ENCODE results near the gene LTBP1. TPM values are rescaled to one million over a fixed set of nuclear protein-coding genes. Genes with fewer than 3 reads are reported as not detected.

LTBP1 gene
- total RNA-seq, 1 experiment from 2014 or later, result 10.3 TPM

DNA sequence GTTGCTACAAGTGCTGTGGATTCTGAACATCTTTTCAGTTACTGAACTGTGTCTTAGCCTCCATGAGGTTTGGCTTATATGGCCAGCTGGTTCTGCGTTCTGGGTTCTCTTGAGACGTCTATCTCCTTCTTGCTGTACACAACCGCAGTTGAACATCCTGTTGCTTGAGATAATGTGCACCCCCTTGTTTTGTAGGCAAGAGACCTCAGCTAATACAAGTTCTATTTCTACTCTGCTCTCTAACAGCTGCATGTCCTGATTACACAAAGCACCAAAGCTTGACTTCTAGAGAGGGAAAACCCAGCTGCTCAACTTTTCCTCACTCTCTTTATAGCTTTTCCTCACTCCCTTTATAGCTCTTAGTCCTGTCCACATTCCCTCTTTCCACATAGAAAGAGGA, 176.0 kb downstream of the LTBP1 start:
- H3F3A ChIP-seq (ENCODE audit: insufficient read depth, low read depth), result no peaks in the 10 kb centered on the region
- intact Hi-C loops (cut with micrococcal nuclease; ENCODE audit: unreplicated experiment), result no loop called here
- H3K27ac ChIP-seq, result no peak overlapping the region
- no peaks in the 10 kb centered on the region for H3K79me2 ChIP-seq (ENCODE audit: low read depth)
- 0 out of 2 replicates have a peak, but pooled peaks cover 9% of the 10 kb centered on the region for H3K9me2 ChIP-seq (ENCODE audit: insufficient read depth)
- no peak overlapping the region for H2AFZ ChIP-seq
- no peak overlapping the region for H3K4me2 ChIP-seq
- H3K4me1 ChIP-seq (replicated peaks; ENCODE audit: insufficient read depth), result no peaks in the 10 kb centered on the region
- H3K27me3 ChIP-seq (ENCODE audit: insufficient read depth, low read depth), result no peaks in the 10 kb centered on the region
- H3K9me3 ChIP-seq (ENCODE audit: insufficient read depth, low read depth), result no peaks in the 10 kb centered on the region
- no TSS peak for BruUV-seq (replicated peaks)
- no peak for TF ChIP-seq CTCF (conservative IDR thresholded peaks at IDR 0.05)
- TF ChIP-seq EZH2 (IDR thresholded peaks at IDR 0.05; ENCODE audit: low read depth), result no peak
- H4K20me1 ChIP-seq (ENCODE audit: insufficient read depth), result no peaks in the 10 kb centered on the region
- no peak overlapping the region for H3K4me3 ChIP-seq
- ChIA-PET CTCF (no interaction called here), POLR2A (ENCODE audit: unreplicated experiment) (no interaction called here)
- no peaks in the 10 kb centered on the region for H3K36me3 ChIP-seq (ENCODE audit: low read depth)
- DNase-seq, result no peak

DNA sequence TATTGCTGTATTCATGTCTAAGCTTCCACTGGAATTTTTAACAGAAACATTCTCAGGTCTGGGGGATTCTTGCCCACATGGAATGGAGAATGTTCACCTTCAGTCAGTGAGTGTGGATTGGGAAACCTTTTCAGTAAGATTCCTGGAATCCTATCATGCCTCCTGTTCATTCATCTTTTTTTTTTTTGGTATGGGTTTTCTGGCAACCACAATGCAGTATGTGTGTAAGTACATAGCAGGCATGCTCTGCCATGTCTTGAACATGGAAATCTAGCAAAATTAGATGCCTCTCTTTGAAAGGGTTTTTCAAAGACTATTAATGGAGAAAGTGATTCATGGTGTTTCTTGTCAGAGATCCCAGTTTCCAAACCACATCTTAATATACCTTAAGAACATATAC, 176.5 kb downstream of the LTBP1 start:
- Histone ChIP-seq H3K27me3 (ENCODE audit: insufficient read depth, low read depth) (no peaks in the 10 kb centered on the region), H3K79me2 (ENCODE audit: low read depth) (no peaks in the 10 kb centered on the region), H4K20me1 (ENCODE audit: insufficient read depth) (no peaks in the 10 kb centered on the region), H3F3A (ENCODE audit: insufficient read depth, low read depth) (no peaks in the 10 kb centered on the region), H3K9me3 (ENCODE audit: insufficient read depth, low read depth) (no peaks in the 10 kb centered on the region), H3K4me3 (no peak overlapping the region), H2AFZ (no peak overlapping the region), H3K9me2 (ENCODE audit: insufficient read depth) (0 out of 2 replicates have a peak, but pooled peaks cover 9% of the 10 kb centered on the region), H3K27ac (no peak overlapping the region), H3K4me2 (no peak overlapping the region), H3K36me3 (ENCODE audit: low read depth) (no peaks in the 10 kb centered on the region), H3K4me1 (replicated peaks; ENCODE audit: insufficient read depth) (no peaks in the 10 kb centered on the region)
- intact Hi-C loops (cut with micrococcal nuclease; ENCODE audit: unreplicated experiment), result no loop called here
- ChIA-PET CTCF (no interaction called here), POLR2A (ENCODE audit: unreplicated experiment) (no interaction called here)
- DNase-seq, result no peak
- TF ChIP-seq CTCF (conservative IDR thresholded peaks at IDR 0.05) (no peak), EZH2 (IDR thresholded peaks at IDR 0.05; ENCODE audit: low read depth) (no peak)
- BruUV-seq (replicated peaks), result no TSS peak

DNA sequence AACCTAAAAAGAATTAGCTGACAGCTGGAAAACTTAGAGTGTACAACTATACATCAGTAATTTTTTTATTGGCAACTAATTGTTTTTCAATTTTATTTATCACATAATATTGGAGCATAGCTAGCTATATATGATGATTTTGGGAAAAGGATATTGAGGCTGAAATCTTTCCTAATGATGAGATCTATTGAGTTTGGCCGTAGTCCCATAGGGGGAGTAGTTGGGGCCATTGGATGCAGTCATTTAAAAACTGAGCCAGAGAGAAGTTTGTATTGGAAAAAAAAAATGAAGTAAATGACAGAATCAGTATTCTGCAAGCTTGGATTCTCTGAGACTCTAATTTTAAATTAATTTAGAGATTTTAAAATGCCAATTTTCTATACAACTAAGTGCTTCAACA, 179.8 kb downstream of the LTBP1 start:
- no TSS peak for BruUV-seq (replicated peaks)
- no peak overlapping the region for H3K4me2 ChIP-seq
- POLR2A ChIA-PET (ENCODE audit: unreplicated experiment), result no interaction called here

More for the DNA sequence above, 179.8 kb downstream of the LTBP1 start:
- TF ChIP-seq CTCF (conservative IDR thresholded peaks at IDR 0.05), result no peak; the same call in 1 of the 2 replicates
- TF ChIP-seq EZH2 (IDR thresholded peaks at IDR 0.05; ENCODE audit: low read depth), result no peak
- Histone ChIP-seq H3K9me2 (ENCODE audit: insufficient read depth) (no peaks in the 10 kb centered on the region), H3K79me2 (ENCODE audit: low read depth) (no peaks in the 10 kb centered on the region), H4K20me1 (ENCODE audit: insufficient read depth) (no peaks in the 10 kb centered on the region), H3K4me1 (replicated peaks; ENCODE audit: insufficient read depth) (no peaks in the 10 kb centered on the region), H3K27ac (no peak overlapping the region), H3K36me3 (ENCODE audit: low read depth) (no peaks in the 10 kb centered on the region), H3K27me3 (ENCODE audit: insufficient read depth, low read depth) (no peaks in the 10 kb centered on the region), H3K4me3 (no peak overlapping the region), H3K9me3 (ENCODE audit: insufficient read depth, low read depth) (no peaks in the 10 kb centered on the region), H3F3A (ENCODE audit: insufficient read depth, low read depth) (no peaks in the 10 kb centered on the region), H2AFZ (no peak overlapping the region)
- intact Hi-C loops (cut with micrococcal nuclease; ENCODE audit: unreplicated experiment), result no loop called here
- CTCF ChIA-PET, result no interaction called here
- DNase-seq, result no peak
